HepG2 (cell line): ENCODE results near the gene CST4. TPM values are rescaled to one million over a fixed set of nuclear protein-coding genes. Genes with fewer than 3 reads are reported as not detected.

ENCODE experiments used
- ATF3 ChIP-seq: sonication (generic); formaldehyde crosslinking; IDR thresholded peaks from 2 replicates; pipeline ENCODE4 v1.4.0; 2020; ENCODE audit warnings: missing genetic modification reagents
- ETV5 ChIP-seq: IDR thresholded peaks from 2 replicates; pipeline ENCODE4 v1.6.1; 2018; ENCODE audit warnings: missing biosample characterization, missing genetic modification reagents, inconsistent platforms, borderline replicate concordance
- FOSL2 ChIP-seq: sonication (generic); formaldehyde crosslinking; IDR thresholded peaks from 2 replicates; pipeline ENCODE4 v1.4.0; 2020; ENCODE audit warnings: missing genetic modification reagents
- FOXA1 ChIP-seq, 2 experiments: fragments of 450-650 bp in 1 of 2; sonication (generic) in 1 of 2; formaldehyde crosslinking in 1 of 2; IDR thresholded peaks; 2 replicates each; pipeline versions ENCODE4 v1.4.0 to v1.6.1; 2016 to 2020; ENCODE audit warnings: missing genetic modification reagents in 1 of 2
- FOXK2 ChIP-seq: fragments of 450-650 bp; IDR thresholded peaks from 2 replicates; pipeline ENCODE4 v1.6.1; 2016
- FOXP1 ChIP-seq, 2 experiments: fragments of 450-650 bp in 1 of 2; IDR thresholded peaks; 2 replicates each; pipeline ENCODE4 v1.6.1; 2017 to 2018; ENCODE audit warnings: antibody characterized with exemption in 1 of 2
- MTERF4 ChIP-seq: sonication (generic); formaldehyde crosslinking; IDR thresholded peaks from 2 replicates; pipeline ENCODE4 v1.8.0; 2023; ENCODE audit warnings: mild to moderate bottlenecking, missing genetic modification reagents
- NFRKB ChIP-seq: fragments of 450-650 bp; IDR thresholded peaks from 2 replicates; pipeline ENCODE4 v1.6.1; 2017
- NKX3-1 ChIP-seq: sonication (generic); formaldehyde crosslinking; IDR thresholded peaks from 2 replicates; pipeline ENCODE4 v1.5.0; 2020; ENCODE audit warnings: missing genetic modification reagents
- POGK ChIP-seq: sonication (generic); formaldehyde crosslinking; conservative IDR thresholded peaks from 2 replicates; pipeline ENCODE4 v1.8.0; 2022; ENCODE audit warnings: mild to moderate bottlenecking, moderate library complexity, missing genetic modification reagents
- RXRA ChIP-seq: sonication (generic); formaldehyde crosslinking; IDR thresholded peaks from 2 replicates; pipeline ENCODE4 v1.5.1; 2020; ENCODE audit warnings: missing genetic modification reagents
- TRIM22 ChIP-seq: fragments of 450-650 bp; IDR thresholded peaks from 2 replicates; pipeline ENCODE4 v1.6.1; 2017
- UBTF ChIP-seq: sonication (generic); formaldehyde crosslinking; IDR thresholded peaks from 2 replicates; pipeline ENCODE4 v1.4.0; 2020; ENCODE audit warnings: mild to moderate bottlenecking, missing genetic modification reagents
- ZBTB49 ChIP-seq: sonication (generic); formaldehyde crosslinking; IDR thresholded peaks from 2 replicates; pipeline ENCODE4 v1.4.0; 2020; ENCODE audit warnings: missing genetic modification reagents, borderline replicate concordance
- ZNF724P ChIP-seq: sonication (generic); formaldehyde crosslinking; IDR thresholded peaks from 2 replicates; pipeline ENCODE4 v1.8.0; 2022; ENCODE audit warnings: missing genetic modification reagents, borderline replicate concordance
- ZNF839 ChIP-seq: sonication (generic); formaldehyde crosslinking; IDR thresholded peaks from 2 replicates; pipeline ENCODE4 v1.4.0; 2020; ENCODE audit warnings: missing genetic modification reagents, mild to moderate bottlenecking, borderline replicate concordance
- ZNF891 ChIP-seq: sonication (generic); formaldehyde crosslinking; IDR thresholded peaks from 2 replicates; pipeline ENCODE4 v1.5.0; 2020; ENCODE audit warnings: mild to moderate bottlenecking, missing genetic modification reagents
- polyA plus RNA-seq, 8 experiments: library from polyadenylated mRNA; depleted of rRNA in 3 of 8; stranded (reverse) in 7 of 8; unstranded in 1 of 8; fragments of >200 nt; fragmentation: Illumina TruSeq in 4 of 8; extraction: Trizol in 4 of 8; gene quantifications; 2 replicates each; pipeline versions ENCODE4 v1.2.1 to v1.2.3, GENCODE V29; 2011 to 2016; ENCODE audit warnings: low read depth in 4 of 8, missing spikeins in 1 of 8, mixed read lengths in 1 of 8; ENCODE audit not compliant: insufficient read depth in 1 of 8
- total RNA-seq, 5 experiments: library from RNA; depleted of rRNA; stranded (reverse); fragments of >200 nt; fragmentation: Illumina TruSeq; extraction: Trizol; gene quantifications; 2 replicates each; pipeline ENCODE4 v1.2.3, GENCODE V29; 2016; ENCODE audit warnings: low read depth in 1 of 5

The CST4 gene
- total and polyA plus RNA-seq, 2 of the 13 experiments (the other 11 are each of a cell fraction or from before 2014, with no cell fraction given) = not detected

- peak; percentile 58; the same call in 1 of the 2 replicates for TF ChIP-seq POGK (CRISPR knock-in tag)
- peak; percentile 66; the same call in 1 of the 2 replicates for TF ChIP-seq FOXK2
- 0 out of 2 replicates have a peak, but pooled peaks have one; percentile 50 for TF ChIP-seq FOXA1 (IDR thresholded peaks at IDR 0.05)
- TF ChIP-seq FOXA1 (CRISPR knock-in tag; IDR thresholded peaks at IDR 0.05) = no peak; the same call in 1 of the 2 replicates
- peak; percentile 87 for TF ChIP-seq ATF3 (CRISPR knock-in tag)
- TF ChIP-seq ZNF891 = no peak; the same call in 1 of the 2 replicates
- peak; percentile 48; the same call in 1 of the 2 replicates for TF ChIP-seq ZBTB49 (CRISPR knock-in tag)
- TF ChIP-seq NKX3-1 = peak; percentile 64; the same call in 1 of the 2 replicates
- peak; percentile 53 for TF ChIP-seq FOSL2 (CRISPR knock-in tag)
- 0 out of 2 replicates have a peak, but pooled peaks have one; percentile 44 for TF ChIP-seq ZNF724P
- TF ChIP-seq NFRKB = peak; percentile 69
- 0 out of 2 replicates have a peak, but pooled peaks have one; percentile 32 for TF ChIP-seq TRIM22
- TF ChIP-seq ETV5 = peak; percentile 61; the same call in 1 of the 2 replicates
- peak; percentile 71 for TF ChIP-seq FOXP1 (IDR thresholded peaks at IDR 0.05)
- no peak for TF ChIP-seq FOXP1 (CRISPR knock-in tag; IDR thresholded peaks at IDR 0.05)
- TF ChIP-seq MTERF4 = no peak
- TF ChIP-seq UBTF (CRISPR knock-in tag) = peak; percentile 20
- TF ChIP-seq ZNF839 (CRISPR knock-in tag) = no peak
- TF ChIP-seq RXRA (CRISPR knock-in tag) = peak; percentile 90
Measured at GRCh38 chr20:23659989-23660837, 28.6 kb downstream of the CST4 start (continued).
